ENCODE measurements around the gene ZCCHC8. TPM values are rescaled to one million over a fixed set of nuclear protein-coding genes. Genes with fewer than 3 reads are reported as not detected.

ZCCHC8 gene
- total RNA-seq (56.2 and 57.0 TPM in 2 replicates), polyA plus RNA-seq (30.0 and 30.7 TPM in 2 replicates), polyA minus RNA-seq (15.4 and 20.8 TPM in 2 replicates)
- total RNA-seq (2013): 35.4 TPM

GRCh38 chr12:122500685-122501488, at the start of gene ZCCHC8:
Gene ZCCHC8, minus strand, starts transcription at chr12:122500932. Its CDS starts 92 bp downstream, at chr12:122500840.
- peaks cover 4 to 30% of the 10 kb centered on the region in 2 experiments for H3K36me3 ChIP-seq (replicated peaks in 1 of 2; ENCODE audit: control extremely low read depth in 1 of 2, control insufficient read depth in 1 of 2, extremely low read depth in 1 of 2, insufficient read depth in 2 of 2, low read length in 1 of 2)
- Mint-ChIP-seq H3K27me3 (no peaks in the 10 kb centered on the region), H3K27ac (peak within 1 kb of the TSS; percentile 87), H3K9me3 (ENCODE audit: insufficient read depth) (no peaks in the 10 kb centered on the region), H3K4me3 (peak within 1 kb of the TSS; percentile 83), H3K4me1 (peaks cover 36% of the 10 kb centered on the region)
- no peaks in the 10 kb centered on the region for H4K20me1 ChIP-seq (ENCODE audit: control insufficient read depth, insufficient read depth, low read length, poor library complexity, severe bottlenecking)
- TF ChIP-seq EZH2 (IDR thresholded peaks at IDR 0.05; ENCODE audit: borderline replicate concordance, insufficient read depth, low read depth, low read length, poor library complexity, severe bottlenecking) (no peak), CTCF (IDR thresholded peaks at IDR 0.05) (no peak)
- no peaks in the 10 kb centered on the region for H3K27me3 ChIP-seq (replicated peaks in 1 of 4; ENCODE audit: control extremely low read depth in 1 of 4, control insufficient read depth in 3 of 4, insufficient read depth in 4 of 4, low read length in 3 of 4)
- WGBS (ENCODE audit: insufficient coverage): under 1% methylated on average over 51 of the region's 52 CpGs
- peak; percentile 91 for ATAC-seq (ENCODE audit: low read depth)
- H3K27ac ChIP-seq (ENCODE audit: low read length in 2 of 2): peak within 1 kb of the TSS; percentile 79 to 93
- H3K4me1 ChIP-seq (ENCODE audit: control insufficient read depth in 2 of 2, insufficient read depth in 2 of 2, low read length in 2 of 2): peaks cover 15 to 30% of the 10 kb centered on the region in 2 donors
- H3K4me3 ChIP-seq (ENCODE audit: control extremely low read depth in 1 of 5, extremely low read depth in 1 of 5, insufficient read depth in 1 of 5, low read depth in 2 of 5, low read length in 4 of 5): peak within 1 kb of the TSS; percentile 71 to 93 (median 84)
- ChIA-PET POLR2A (interaction anchor here (0.5 to 4.1 kb wide), 10 partner anchors 9 to 1100 kb away, joined by 3 to 63 read pairs (median 4); partner anchors contain the start of genes CCDC62, DIABLO, KNTC1 and MPHOSPH9), CTCF (interaction anchor here (1.2 to 2.7 kb wide), 6 partner anchors 11 to 699 kb away, joined by 3 to 13 read pairs (median 7); partner anchors contain the start of genes KNTC1 and RSRC2)
- H3K9ac ChIP-seq (ENCODE audit: low read length): peak within 1 kb of the TSS; percentile 91
- H3K4me2 ChIP-seq (replicated peaks; ENCODE audit: low read depth, low read length, poor library complexity, severe bottlenecking): peak within 1 kb of the TSS; percentile 80
- peaks cover 36% of the 10 kb centered on the region for H3K79me2 ChIP-seq (ENCODE audit: control insufficient read depth, insufficient read depth, low read length)
- intact Hi-C loops (cut with micrococcal nuclease): loop anchor here (1.0 to 10.0 kb wide), 8 partner anchors 26 to 864 kb away; partner anchors contain the start of genes DENR, DIABLO, KNTC1 and MPHOSPH9
- peak; percentile 97 for DNase-seq
- peak within 1 kb of the TSS; percentile 95 for H2AFZ ChIP-seq (ENCODE audit: insufficient read depth, low read depth, low read length, poor library complexity, severe bottlenecking)
- no peaks in the 10 kb centered on the region for H3K9me3 ChIP-seq (ENCODE audit: control extremely low read depth in 1 of 3, control insufficient read depth in 2 of 3, insufficient read depth in 1 of 3, low read length in 2 of 3)

GRCh38 chr12:122547330-122547729, 46.6 kb upstream of the ZCCHC8 start:
- Mint-ChIP-seq H3K4me1 (peaks cover 23% of the 10 kb centered on the region), H3K9me3 (ENCODE audit: insufficient read depth) (no peaks in the 10 kb centered on the region), H3K27me3 (no peaks in the 10 kb centered on the region), H3K27ac (no peak overlapping the region), H3K4me3 (no peak overlapping the region)
- no peaks in the 10 kb centered on the region for H3K27me3 ChIP-seq (replicated peaks in 1 of 4; ENCODE audit: control extremely low read depth in 1 of 4, control insufficient read depth in 3 of 4, insufficient read depth in 4 of 4, low read length in 3 of 4)
- peaks cover 5% of the 10 kb centered on the region for H3K79me2 ChIP-seq (ENCODE audit: control insufficient read depth, insufficient read depth, low read length)
- CTCF ChIA-PET: no interaction called here
- no peak overlapping the region for H3K9ac ChIP-seq (ENCODE audit: low read length)
- DNase-seq (no peak), ATAC-seq (ENCODE audit: low read depth) (no peak)
- peaks cover 17 to 18% of the 10 kb centered on the region in 2 donors for H3K4me1 ChIP-seq (ENCODE audit: control insufficient read depth in 2 of 2, insufficient read depth in 2 of 2, low read length in 2 of 2)
- intact Hi-C loops (cut with micrococcal nuclease): no loop called here
- peaks cover 3 to 29% of the 10 kb centered on the region in 2 experiments for H3K36me3 ChIP-seq (replicated peaks in 1 of 2; ENCODE audit: control extremely low read depth in 1 of 2, control insufficient read depth in 1 of 2, extremely low read depth in 1 of 2, insufficient read depth in 2 of 2, low read length in 1 of 2)
- H4K20me1 ChIP-seq (ENCODE audit: control insufficient read depth, insufficient read depth, low read length, poor library complexity, severe bottlenecking): no peaks in the 10 kb centered on the region
- no peak overlapping the region for H2AFZ ChIP-seq (ENCODE audit: insufficient read depth, low read depth, low read length, poor library complexity, severe bottlenecking)
- H3K27ac ChIP-seq (ENCODE audit: low read length in 2 of 2): no peak overlapping the region
- no peaks in the 10 kb centered on the region for H3K9me3 ChIP-seq (ENCODE audit: control extremely low read depth in 1 of 3, control insufficient read depth in 2 of 3, insufficient read depth in 1 of 3, low read length in 2 of 3)
- TF ChIP-seq EZH2 (IDR thresholded peaks at IDR 0.05; ENCODE audit: borderline replicate concordance, insufficient read depth, low read depth, low read length, poor library complexity, severe bottlenecking): no peak
- no peak overlapping the region for H3K4me2 ChIP-seq (replicated peaks; ENCODE audit: low read depth, low read length, poor library complexity, severe bottlenecking)
- 83% methylated on average over 2 of the region's 5 CpGs for WGBS (ENCODE audit: insufficient coverage)
- POLR2A ChIA-PET: no interaction called here
- no peak overlapping the region for H3K4me3 ChIP-seq (ENCODE audit: control extremely low read depth in 1 of 5, extremely low read depth in 1 of 5, insufficient read depth in 1 of 5, low read depth in 2 of 5, low read length in 4 of 5)

All from B cell (primary cell).